ENCODE results near the gene GNG7. TPM values are rescaled to one million over a fixed set of nuclear protein-coding genes. Genes with fewer than 3 reads are reported as not detected.
A peak's percentile ranks its signal among the peaks of the same experiment; 100 is the strongest.

GNG7 gene
- total RNA-seq, 2 donors from 2014 or later = 8.7 to 22.9 TPM

GRCh38 chr19:2617393-2618165 lies 84.9 kb downstream of the GNG7 start:
- TF ChIP-seq POLR2AphosphoS5 (IDR thresholded peaks at IDR 0.05) (no peak), CTCF (IDR thresholded peaks at IDR 0.05) (no peak), POLR2A (IDR thresholded peaks at IDR 0.05) (no peak)
- Histone ChIP-seq H3K36me3 (no peaks in the 10 kb centered on the region), H3K27me3 (replicated peaks; ENCODE audit: insufficient read depth) (no peaks in the 10 kb centered on the region), H3K4me3 (no peak overlapping the region), H3K4me1 (replicated peaks) (no peaks in the 10 kb centered on the region), H3K9me3 (no peaks in the 10 kb centered on the region), H3K27ac (no peak overlapping the region)
- no peak for DNase-seq (ENCODE audit: low spot score)
- WGBS = 88% methylated on average over 11 of the region's 11 CpGs
- intact Hi-C loops (cut with DNase I) = no loop called here

- Histone ChIP-seq H3K4me3 (no peak overlapping the region), H3K36me3 (no peaks in the 10 kb centered on the region), H3K9me3 (no peaks in the 10 kb centered on the region), H3K27ac (no peak overlapping the region), H3K4me1 (replicated peaks) (no peaks in the 10 kb centered on the region), H3K27me3 (replicated peaks; ENCODE audit: insufficient read depth) (no peaks in the 10 kb centered on the region)
- 73% methylated on average over 13 of the region's 13 CpGs for WGBS
- intact Hi-C loops (cut with DNase I) = no loop called here
- TF ChIP-seq CTCF (IDR thresholded peaks at IDR 0.05) = no peak
- no peak for TF ChIP-seq POLR2AphosphoS5 (IDR thresholded peaks at IDR 0.05)
- TF ChIP-seq POLR2A (IDR thresholded peaks at IDR 0.05) = no peak
- DNase-seq (ENCODE audit: low spot score) = no peak
These were observed 85.6 kb downstream of the GNG7 start for GRCh38 chr19:2616741-2617392.

DNA sequence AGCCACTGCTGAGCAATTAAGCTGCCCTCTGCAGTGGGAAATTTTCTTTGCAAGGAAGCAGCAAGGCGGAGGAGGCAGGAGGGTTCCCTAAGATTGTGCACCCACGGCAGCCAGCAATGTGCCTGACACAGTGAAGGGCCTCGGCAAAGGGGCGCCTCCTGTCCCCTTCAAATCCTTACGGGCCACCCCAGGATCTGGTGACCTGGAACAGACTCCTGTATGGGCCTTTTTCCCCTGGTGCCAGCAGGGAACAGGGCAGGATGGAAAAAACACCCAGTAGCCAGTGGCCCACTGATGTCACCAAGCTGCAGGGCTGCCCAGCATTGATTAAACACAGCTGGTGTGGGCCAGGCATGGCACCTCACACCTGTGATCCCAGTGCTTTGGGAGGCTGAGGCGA lies 86.7 kb downstream of the GNG7 start:
- Histone ChIP-seq H3K36me3 (no peaks in the 10 kb centered on the region), H3K9me3 (no peaks in the 10 kb centered on the region), H3K4me3 (no peak overlapping the region), H3K27me3 (replicated peaks; ENCODE audit: insufficient read depth) (no peaks in the 10 kb centered on the region), H3K4me1 (replicated peaks) (no peaks in the 10 kb centered on the region), H3K27ac (no peak overlapping the region)
- TF ChIP-seq POLR2A (IDR thresholded peaks at IDR 0.05) (no peak), POLR2AphosphoS5 (IDR thresholded peaks at IDR 0.05) (no peak), CTCF (IDR thresholded peaks at IDR 0.05) (no peak)
- WGBS = 90% methylated on average over 6 of the region's 6 CpGs
- intact Hi-C loops (cut with DNase I) = no loop called here
- no peak for DNase-seq (ENCODE audit: low spot score)

DNA sequence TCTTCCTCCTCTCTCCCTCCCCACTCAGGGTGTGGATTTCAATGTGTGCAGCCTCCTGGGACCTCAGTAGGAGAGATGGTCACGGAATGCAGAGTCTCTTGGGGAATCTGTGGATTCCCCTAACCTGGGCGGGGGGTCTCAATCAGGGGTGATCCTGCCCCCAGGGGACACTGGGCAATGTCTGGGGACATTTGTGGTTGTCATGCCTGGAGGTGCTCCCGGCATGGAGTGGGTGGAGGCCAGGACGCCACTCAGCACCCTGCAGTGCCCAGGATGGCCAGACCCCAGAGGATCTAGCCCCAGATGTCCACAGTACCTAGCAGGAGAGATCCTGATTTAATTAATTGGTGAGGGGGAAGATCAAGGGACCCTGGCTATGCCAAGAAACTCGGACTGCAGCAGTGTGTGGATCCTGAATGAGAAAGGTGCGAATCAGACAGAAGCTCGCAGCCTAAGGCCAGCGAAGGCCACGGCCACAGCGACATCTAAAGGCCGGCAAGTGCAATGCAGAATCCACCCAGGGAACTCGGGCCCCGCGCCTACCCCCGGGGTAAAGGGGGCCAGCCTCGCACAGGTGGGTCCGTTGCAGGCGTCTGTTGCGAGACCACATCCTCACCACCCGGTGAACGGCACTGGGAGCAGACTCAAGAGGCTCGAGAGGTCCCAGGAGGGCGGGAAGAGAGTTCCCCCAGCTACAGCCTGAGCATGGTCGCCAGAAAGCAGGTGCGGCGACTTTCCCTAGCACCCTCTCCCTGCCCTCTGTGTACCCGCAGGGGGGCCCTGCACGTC lies 88.8 kb downstream of the GNG7 start:
- Histone ChIP-seq H3K27me3 (replicated peaks; ENCODE audit: insufficient read depth) (no peaks in the 10 kb centered on the region), H3K27ac (no peak overlapping the region), H3K9me3 (no peaks in the 10 kb centered on the region), H3K36me3 (no peaks in the 10 kb centered on the region), H3K4me3 (no peak overlapping the region), H3K4me1 (replicated peaks) (no peaks in the 10 kb centered on the region)
- 21% methylated on average over 28 of the region's 28 CpGs for WGBS
- intact Hi-C loops (cut with DNase I) = no loop called here
- TF ChIP-seq POLR2AphosphoS5 (IDR thresholded peaks at IDR 0.05) (no peak), CTCF (IDR thresholded peaks at IDR 0.05) (peak; percentile 43 to 74 (median 58))
- DNase-seq (ENCODE audit: low spot score) = no peak
